ENCODE measurements around the gene PDE5A.
"Not testable (repeated sequence)": the region's sequence is repeated elsewhere in the genome, so short reads cannot be mapped to it uniquely, and the experiment has no call there.

The PDE5A gene

DNA sequence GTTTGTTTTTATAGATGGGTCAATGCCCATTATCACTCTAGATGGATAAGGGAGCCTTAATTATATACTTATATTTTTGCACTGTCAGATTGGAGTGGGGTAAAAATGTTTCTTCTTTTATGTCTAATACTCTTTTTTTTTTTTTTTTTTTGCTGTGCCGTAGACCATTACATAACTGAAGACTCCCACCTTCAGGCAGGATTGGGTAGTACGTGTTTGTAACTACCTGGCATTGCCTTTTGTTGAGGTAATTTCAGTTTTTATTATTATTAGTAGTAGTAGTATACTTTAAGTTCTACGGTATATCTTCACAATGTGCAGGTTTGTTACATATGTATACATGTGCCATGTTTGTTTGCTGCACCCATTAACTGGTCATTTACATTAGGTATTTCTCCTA, 165.9 kb downstream of the PDE5A start:
- DNase-seq = not testable (repeated sequence)

DNA sequence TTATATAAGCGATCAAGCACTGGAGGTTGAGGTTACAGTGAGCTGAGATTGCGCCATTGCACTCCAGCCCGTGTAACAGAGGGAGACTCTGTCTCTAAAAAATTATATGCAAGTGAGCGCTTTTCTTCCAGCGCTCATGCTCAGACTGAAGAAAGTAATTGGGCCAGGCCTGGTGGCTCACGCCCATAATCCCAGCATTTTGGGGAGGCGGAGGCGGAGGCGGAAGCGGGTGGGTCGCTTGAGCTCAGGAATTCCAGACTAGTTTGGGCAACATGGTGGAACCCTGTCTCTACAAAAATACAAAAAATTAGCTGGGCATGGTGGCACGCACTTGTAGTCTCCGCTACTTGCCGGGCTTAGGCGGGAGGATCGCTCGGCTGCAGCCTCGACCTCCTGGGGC, 172.9 kb downstream of the PDE5A start:
- DNase-seq = peak; percentile 47

DNA sequence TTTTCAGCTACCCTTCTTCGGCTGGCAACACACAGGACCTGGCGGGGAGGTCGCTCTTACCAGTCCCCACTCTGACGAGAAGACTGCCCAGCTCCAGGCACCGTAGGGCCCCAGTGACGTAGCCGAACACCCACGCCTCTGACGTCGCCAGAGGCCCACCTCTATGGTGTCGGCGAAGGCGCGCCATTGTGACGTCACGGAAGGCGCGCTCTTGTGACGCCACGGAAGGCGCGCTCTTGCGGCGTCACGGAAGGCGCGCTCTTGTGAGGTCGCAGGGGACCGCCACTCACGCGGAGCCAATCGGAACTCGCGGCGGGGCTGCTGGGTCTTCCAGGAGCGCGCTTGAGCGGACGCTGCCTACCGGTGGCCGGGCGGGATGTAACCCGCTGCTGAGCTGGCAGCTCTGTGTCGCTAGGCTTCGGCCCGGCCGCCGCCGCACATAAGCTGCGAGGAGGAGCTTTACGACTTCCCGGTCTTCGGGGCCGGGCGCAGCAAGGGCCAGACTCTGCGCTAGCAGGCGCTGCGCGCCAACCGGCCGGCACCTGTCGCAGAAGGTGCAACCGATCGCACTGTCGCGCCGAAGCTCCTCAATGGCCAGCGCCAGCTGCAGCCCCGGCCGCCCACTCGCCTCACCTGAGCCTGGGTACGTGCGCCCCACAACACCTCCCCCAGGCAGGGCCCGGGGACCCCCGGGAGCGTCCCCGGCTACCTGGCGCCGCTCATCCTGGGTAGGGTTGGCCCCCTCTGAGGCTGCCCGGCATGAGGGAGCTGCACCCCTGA, 173.9 kb downstream of the PDE5A start:
- peak; percentile 100 for DNase-seq

DNA sequence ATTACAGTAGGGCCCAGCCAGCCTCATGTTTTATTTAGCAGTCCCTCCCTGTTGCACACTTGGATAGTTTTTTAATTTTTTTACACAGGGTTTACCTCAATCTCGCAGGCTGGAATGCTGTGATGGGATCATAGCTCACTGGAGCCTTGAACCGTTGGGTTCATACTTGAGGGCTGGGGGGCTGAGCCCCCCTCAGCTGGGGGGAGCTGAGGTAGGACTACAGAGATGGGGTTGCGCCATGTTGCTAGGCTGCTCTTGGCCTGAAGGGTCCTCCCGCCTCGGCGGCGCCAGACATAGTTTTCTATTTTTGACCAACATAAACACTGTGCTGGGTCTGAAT, 174.5 kb downstream of the PDE5A start:
- DNase-seq = not testable (repeated sequence)

DNA sequence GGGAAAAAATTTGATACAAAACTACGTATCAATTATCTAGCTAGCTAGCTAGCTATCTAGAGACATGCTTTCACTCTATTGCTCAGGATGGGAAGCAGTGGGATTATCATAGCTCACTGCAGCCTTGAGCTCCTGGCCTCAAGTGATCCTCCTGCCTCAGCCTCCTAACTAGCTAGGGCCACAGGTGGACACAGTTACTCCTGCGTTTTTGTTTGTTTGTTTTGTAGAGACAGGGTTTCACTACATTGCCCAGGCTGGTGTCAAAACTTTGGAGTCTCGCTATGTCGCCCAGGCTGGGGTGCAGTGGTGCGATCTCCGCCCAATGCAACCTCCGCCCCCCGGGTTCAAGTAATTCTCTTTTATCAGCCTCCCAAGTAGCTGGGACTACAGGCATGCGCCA, 175.3 kb downstream of the PDE5A start:
- not testable (repeated sequence) for DNase-seq

DNA sequence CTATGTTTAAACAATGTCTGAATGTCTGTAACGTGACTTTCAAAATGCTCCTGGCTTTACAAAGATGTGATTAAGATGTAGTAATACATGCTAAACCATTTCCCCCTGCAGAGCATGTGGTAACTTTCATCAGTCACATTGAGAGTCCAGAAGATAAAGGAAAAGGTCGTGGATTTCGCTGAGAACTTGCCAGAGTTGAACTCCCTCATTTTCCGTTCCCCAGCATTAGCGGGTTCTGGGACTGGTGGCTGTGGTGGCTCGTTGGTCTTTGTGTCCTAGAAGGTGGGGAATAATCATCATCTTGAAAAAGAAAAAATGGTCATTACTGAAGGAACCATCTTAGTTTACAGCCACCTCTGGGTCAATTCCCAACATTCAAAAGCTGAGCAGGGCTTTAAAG, 178.8 kb downstream of the PDE5A start:
- not testable (repeated sequence) for DNase-seq

Measured in right forelimb (tissue), 1 donor.